T-helper 2 cell treated with Interferon-gamma antibody and Interleukin-4, amounts not matched to agents 5 μg/mL and 100 μg/mL, for 36 hours (primary cell): ENCODE data around the gene CSPG4.
"Not testable (repeated sequence)": the region's sequence is repeated elsewhere in the genome, so short reads cannot be mapped to it uniquely, and the experiment has no call there.

Source experiments
- DNase-seq: peaks from one replicate; pipeline ENCODE4 v3.0.0; 2021; ENCODE audit warnings: low spot score
- H3K27ac Mint-ChIP-seq: one replicate; pipeline ENCODE4 v1.8.0; 2021; ENCODE audit warnings: mild to moderate bottlenecking, mixed read lengths
- H3K27me3 Mint-ChIP-seq: one replicate; pipeline ENCODE4 v1.8.0; 2021; ENCODE audit warnings: low read depth, mixed read lengths
- H3K36me3 Mint-ChIP-seq: one replicate; pipeline ENCODE4 v1.8.0; 2021; ENCODE audit warnings: low read depth, mixed read lengths
- H3K4me1 Mint-ChIP-seq: one replicate; pipeline ENCODE4 v1.8.0; 2021; ENCODE audit warnings: low read depth, mixed read lengths
- H3K4me3 Mint-ChIP-seq: one replicate; pipeline ENCODE4 v1.8.0; 2022; ENCODE audit warnings: mild to moderate bottlenecking, moderate library complexity, mixed read lengths
- H3K9me3 Mint-ChIP-seq: one replicate; pipeline ENCODE4 v1.8.0; 2021; ENCODE audit warnings: mixed read lengths

Gene CSPG4

DNA sequence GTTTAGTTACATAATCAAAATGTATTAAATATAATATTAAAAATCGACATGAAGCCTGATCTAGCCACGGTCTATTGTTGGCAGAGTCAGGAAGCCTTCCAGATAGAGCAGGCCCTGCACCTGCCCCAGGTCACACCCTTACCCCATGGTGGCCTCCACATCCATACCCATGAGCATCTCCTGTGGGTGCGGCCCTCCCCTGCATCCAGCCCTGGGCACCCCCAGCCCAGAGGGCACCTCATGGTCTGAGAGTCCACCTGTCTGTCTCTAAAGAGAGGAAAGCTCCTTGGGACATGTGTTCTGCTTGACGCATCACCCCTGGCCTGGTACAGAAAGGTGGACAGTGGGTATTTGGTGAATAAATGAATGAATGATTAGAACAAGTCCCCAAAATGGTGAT, 37.2 kb upstream of the CSPG4 start:
- DNase-seq = no peak
- peaks cover 27% of the 10 kb centered on the region for H3K27me3 Mint-ChIP-seq
- peaks cover 8% of the 10 kb centered on the region for H3K4me1 Mint-ChIP-seq
- H3K4me3 Mint-ChIP-seq = no peak overlapping the region
- no peaks in the 10 kb centered on the region for H3K9me3 Mint-ChIP-seq
- H3K36me3 Mint-ChIP-seq = no peaks in the 10 kb centered on the region
- H3K27ac Mint-ChIP-seq = no peak overlapping the region

DNA sequence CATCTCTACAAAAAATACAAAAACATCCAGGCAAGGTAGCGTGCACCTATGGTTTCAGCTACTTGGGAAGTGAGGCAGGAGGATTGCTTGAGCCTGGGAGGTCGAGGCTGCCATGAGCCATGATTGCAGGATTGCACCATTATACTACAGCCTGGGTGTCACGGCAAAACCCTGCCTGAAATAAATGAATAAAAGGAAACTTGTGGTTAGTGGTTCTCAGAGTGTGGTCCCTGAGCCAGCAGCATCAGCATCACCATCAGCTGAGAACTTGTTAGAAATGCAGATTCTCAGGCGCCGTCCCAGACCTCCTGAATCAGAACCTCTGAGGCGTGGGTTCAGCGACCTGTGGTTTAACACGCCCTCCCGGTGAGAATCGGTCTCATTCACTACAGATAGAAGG, 36.2 kb upstream of the CSPG4 start:
- H3K27me3 Mint-ChIP-seq = peaks cover 27% of the 10 kb centered on the region
- not testable (repeated sequence) for H3K27ac Mint-ChIP-seq, H3K4me1 Mint-ChIP-seq, H3K9me3 Mint-ChIP-seq, H3K36me3 Mint-ChIP-seq
- peak; percentile 34 for DNase-seq
- peak overlapping the region; percentile 0 for H3K4me3 Mint-ChIP-seq

DNA sequence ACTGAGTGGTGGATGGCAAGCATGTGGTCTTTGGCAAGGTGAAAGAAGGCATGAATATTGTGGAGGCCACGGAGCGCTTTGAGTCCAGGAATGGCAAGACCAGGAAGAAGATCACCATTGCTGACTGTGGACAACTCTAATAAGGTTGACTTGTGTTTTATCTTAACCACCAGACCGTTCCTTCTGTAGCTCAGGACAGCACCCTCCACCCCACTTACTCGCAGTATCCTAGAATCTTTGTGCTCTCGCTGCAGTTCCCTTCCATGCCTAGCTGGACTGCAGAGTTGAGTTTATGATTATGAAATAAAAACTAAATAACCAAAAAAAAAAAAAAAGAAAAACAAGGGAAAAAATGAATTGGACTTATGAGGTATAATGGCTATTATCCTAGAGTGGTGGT, 34.5 kb upstream of the CSPG4 start:
- peaks cover 35% of the 10 kb centered on the region for H3K27me3 Mint-ChIP-seq
- H3K4me1 Mint-ChIP-seq, H3K9me3 Mint-ChIP-seq, H3K27ac Mint-ChIP-seq, DNase-seq, H3K36me3 Mint-ChIP-seq, H3K4me3 Mint-ChIP-seq: not testable (repeated sequence)

DNA sequence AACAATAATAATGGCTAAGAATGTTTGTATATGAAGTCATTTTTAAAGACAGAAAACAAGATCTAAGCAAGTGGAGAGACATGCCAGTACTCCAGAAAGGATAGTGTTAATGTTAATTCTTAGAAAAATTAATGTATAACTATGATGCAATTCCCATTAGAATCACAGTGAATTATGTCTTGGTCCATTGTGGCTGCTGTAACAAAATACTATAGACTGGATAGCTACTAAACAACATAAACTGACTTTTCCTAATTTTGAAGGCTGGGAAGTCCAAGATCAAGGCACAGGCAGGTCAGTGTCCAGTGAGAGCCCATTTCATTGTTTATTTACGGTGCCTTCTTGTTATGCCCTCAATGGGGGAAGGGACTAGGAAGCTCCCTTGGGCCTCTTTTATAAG, 32.7 kb upstream of the CSPG4 start:
- Mint-ChIP-seq H3K27ac (no peak overlapping the region), H3K4me3 (no peak overlapping the region), H3K4me1 (peaks cover 8% of the 10 kb centered on the region), H3K9me3 (no peaks in the 10 kb centered on the region), H3K36me3 (no peaks in the 10 kb centered on the region), H3K27me3 (peaks cover 46% of the 10 kb centered on the region)
- no peak for DNase-seq

DNA sequence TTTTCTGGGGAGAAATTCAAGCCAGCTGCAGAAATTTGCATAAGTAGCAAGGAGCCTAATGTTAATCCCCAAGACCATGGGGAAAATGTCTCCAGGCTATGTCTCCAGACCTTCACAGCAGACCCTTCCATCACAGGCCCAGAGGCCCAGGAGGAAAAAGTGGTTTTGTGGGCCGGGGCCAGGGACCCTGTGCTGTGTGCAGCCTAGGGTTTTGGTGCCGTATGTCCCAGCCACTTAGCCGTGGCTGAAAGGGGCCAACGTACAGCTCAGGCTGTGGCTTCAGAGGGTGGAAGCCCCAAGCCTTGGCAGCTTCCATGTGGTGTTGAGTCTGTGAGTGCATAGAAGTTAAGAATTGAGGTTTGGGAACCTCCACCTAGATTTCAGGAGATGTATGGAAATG, 29.7 kb upstream of the CSPG4 start:
- H3K27me3 Mint-ChIP-seq = peaks cover 53% of the 10 kb centered on the region
- H3K27ac Mint-ChIP-seq, H3K4me1 Mint-ChIP-seq, H3K36me3 Mint-ChIP-seq, H3K4me3 Mint-ChIP-seq, H3K9me3 Mint-ChIP-seq, DNase-seq: not testable (repeated sequence)

DNA sequence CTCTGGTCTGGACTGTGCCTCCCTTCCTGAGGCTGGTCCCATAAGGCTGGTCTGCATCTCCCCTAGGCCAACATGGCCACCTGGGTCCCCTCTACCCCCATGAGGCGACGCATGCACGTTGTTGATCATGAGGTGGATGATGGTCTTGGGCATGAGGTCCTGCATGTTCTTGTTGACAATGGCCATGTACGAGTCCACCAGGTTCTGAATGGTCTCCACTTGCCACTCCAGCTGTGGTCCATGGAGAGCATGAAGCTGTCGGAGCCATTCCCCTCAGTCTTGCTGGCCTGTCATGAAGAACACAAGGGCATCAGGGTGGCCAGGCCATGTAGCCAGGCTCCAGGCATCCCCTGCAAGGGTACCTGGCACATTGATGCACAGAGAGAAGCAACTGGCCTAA, 27.1 kb upstream of the CSPG4 start:
- Mint-ChIP-seq H3K4me1 (peaks cover 8% of the 10 kb centered on the region), H3K9me3 (no peaks in the 10 kb centered on the region), H3K4me3 (peak overlapping the region; percentile 60), H3K36me3 (no peaks in the 10 kb centered on the region), H3K27ac (no peak overlapping the region), H3K27me3 (peaks cover 35% of the 10 kb centered on the region)
- DNase-seq = no peak

DNA sequence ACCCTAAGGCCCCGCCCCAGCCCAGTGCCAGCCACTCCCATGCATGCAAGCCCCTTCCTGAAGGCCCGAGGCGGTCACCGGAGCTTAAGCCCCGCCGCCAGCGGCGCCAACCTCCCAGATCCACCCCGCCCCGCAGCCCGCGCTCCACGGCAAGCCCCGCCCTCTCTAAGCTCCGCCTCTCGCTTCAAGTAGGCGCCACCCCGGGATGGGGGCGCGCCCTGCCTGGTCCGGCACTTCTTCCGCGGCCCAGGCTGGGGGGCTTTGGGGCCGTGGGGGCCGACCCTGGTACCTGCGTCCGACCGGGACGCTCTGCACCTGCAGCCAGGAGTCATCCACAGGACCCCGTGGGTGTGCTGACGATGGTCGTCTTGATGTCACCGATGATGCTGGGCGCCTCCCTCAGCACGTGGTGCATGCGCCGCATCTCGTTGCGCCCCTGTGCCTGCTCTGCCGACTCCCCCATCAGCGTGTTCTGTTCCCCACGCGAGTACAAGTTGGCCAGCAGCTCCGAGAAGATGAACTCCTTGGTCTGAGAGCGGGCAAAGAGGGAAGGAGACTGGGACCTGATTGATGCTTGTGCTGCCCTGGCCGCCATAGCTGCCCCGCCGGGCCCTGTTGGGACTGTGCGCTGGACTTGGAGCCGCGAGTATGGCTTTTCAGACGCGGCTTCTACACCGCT, 26.1 kb upstream of the CSPG4 start:
- H3K27me3 Mint-ChIP-seq = peaks cover 35% of the 10 kb centered on the region

DNA sequence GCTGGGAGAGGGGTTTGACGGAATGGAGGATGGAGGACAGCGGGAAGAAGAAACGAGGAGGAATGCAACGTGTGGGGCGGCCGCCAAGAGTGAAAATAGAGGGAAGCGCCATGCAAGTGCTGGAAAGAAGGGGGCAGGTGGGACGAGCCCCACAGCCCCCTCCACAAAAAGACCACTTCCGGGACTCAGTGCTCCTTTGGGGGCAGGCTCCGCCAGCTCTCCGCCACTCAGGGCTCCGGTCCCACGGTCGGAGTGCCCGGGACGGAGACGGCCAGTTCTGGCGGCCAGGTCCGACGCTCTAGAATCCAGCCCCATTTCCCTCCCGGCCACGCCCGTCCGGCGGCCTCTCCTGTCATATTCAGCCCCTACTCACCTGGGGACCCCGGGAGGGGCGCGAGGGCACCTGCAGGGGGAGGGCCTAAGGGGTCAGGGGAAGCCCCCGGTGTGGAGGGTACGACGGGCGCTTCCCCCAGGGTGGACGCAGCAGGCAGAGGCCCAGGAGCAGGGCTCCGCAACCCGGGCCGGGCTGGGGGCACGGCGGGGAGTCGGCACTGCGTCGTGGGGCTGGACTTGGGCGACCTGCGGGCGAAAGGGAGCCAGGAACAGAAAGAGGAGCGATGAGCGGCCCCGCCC, 25.5 kb upstream of the CSPG4 start:
- Mint-ChIP-seq H3K36me3 (no peaks in the 10 kb centered on the region), H3K4me1 (peaks cover 8% of the 10 kb centered on the region), H3K4me3 (peak overlapping the region; percentile 85), H3K9me3 (no peaks in the 10 kb centered on the region), H3K27me3 (peaks cover 30% of the 10 kb centered on the region), H3K27ac (no peak overlapping the region)
- no peak for DNase-seq

More for the DNA sequence above, 26.1 kb upstream of the CSPG4 start:
- Mint-ChIP-seq H3K27ac (peak overlapping the region; percentile 45), H3K4me1 (peaks cover 8% of the 10 kb centered on the region), H3K36me3 (no peaks in the 10 kb centered on the region), H3K4me3 (peak overlapping the region; percentile 85), H3K9me3 (no peaks in the 10 kb centered on the region)
- peak; percentile 89 for DNase-seq

DNA sequence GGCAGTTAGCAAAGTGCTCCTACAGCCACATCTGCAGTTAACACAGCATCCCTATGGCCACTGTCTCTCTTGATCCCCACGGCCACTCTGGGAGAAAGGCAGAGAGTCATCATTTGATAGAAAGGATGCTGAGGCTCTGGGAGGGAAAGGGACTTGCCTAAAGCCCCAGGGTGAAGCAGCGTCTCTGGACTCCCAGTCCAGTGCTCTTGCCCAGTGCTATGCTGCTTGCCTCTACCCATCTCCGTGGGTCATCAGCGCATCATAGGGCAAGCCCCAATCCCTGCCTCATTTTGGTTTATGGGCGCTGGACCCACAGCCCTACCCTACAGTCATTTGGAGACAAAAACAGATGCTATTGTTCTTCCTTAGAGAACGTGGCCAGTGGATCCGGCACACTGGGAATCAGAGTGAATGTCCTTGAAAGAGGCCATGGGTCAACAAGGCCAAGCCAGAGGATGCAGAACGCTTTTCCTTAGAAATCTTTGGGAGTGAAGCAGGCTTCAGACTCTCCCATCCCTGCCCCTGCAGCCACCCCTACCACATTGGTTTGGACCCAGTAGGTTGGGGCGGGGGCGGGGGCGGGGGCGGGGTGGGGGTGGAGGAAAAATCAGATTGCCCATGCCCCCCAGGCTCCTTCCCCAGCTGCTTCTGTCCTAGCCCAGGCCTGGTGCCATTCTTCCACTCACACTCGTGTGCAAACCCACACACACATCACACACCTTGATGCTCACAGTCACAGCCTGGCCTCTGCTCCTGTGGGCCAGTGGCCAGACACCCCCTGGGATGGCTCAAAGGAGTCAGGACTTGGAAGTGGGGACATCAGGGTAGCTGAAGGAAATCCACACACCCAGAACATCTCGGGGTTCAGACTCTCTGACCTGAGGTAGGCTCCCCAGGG, 24.7 kb upstream of the CSPG4 start:
- H3K4me1 Mint-ChIP-seq, H3K27ac Mint-ChIP-seq, DNase-seq, H3K36me3 Mint-ChIP-seq, H3K9me3 Mint-ChIP-seq: not testable (repeated sequence)
- Mint-ChIP-seq H3K4me3 (peak overlapping the region; percentile 85), H3K27me3 (peaks cover 27% of the 10 kb centered on the region)

DNA sequence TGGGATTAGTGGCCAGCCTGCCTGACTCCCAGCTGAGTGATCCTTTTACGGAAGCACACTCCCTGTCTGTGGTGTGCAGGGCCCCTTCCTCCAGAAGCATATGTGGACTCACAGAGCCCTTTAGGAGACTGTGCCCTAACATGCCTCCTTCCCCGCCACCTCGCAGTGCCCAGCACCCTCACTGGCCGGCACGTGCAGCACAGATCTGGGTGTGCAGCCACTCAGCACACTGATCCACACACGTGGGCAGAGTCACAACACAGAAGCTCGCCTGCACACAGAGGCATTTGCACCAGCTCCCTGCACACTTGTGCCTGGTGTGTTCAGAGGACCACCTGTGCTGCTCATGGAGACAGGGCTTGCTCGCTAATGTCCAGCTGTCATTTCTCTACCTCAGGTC, 23.6 kb upstream of the CSPG4 start:
- peaks cover 24% of the 10 kb centered on the region for H3K27me3 Mint-ChIP-seq
- H3K36me3 Mint-ChIP-seq = no peaks in the 10 kb centered on the region
- no peak for DNase-seq
- H3K4me1 Mint-ChIP-seq = peaks cover 14% of the 10 kb centered on the region
- H3K4me3 Mint-ChIP-seq = no peak overlapping the region
- H3K9me3 Mint-ChIP-seq = no peaks in the 10 kb centered on the region
- no peak overlapping the region for H3K27ac Mint-ChIP-seq

DNA sequence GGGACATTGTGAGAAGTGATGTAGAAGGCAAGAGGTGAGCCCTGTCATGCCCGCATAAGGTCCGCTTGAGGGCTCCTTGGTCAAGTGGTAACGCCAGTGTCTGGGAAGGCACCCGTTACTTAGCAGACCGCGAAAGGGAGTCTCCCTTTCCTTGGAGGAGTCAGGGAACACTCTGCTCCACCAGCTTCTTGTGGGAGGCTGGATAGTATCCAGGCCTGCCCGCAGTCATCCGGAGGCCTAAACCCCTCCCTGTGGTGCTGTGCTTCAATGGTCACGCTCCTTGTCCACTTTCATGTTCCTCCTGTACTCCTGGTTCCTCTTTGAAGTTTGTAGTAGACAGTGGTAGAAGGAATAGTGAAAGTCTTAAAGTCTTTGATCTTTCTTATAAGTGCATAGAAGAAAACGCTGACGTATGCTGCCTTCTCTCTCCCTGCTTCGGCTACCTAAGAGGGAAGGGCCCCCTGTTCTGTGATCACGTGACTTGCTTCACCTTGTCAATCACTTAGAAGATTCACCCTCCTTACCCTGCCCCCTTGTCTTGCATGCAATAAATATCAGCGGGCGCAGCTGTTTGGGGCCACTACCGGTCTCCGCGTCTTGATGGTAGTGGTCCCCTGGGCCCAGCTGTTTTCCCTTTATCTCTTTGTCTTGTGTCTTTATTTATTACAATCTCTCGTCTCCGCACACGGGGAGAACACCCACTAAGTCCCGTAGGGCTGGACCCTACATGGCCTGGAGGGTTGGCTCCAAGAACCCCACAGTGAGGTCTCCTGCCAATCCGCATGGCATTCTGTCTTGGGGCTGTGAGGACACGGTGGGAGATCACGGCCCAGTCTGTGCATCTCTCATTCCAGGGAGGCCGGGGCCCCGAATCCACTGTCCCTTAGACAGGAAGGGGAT, 22.5 kb upstream of the CSPG4 start:
- H3K36me3 Mint-ChIP-seq, H3K27ac Mint-ChIP-seq, H3K4me3 Mint-ChIP-seq, DNase-seq, H3K9me3 Mint-ChIP-seq: not testable (repeated sequence)
- peaks cover 14% of the 10 kb centered on the region for H3K4me1 Mint-ChIP-seq
- peaks cover 19% of the 10 kb centered on the region for H3K27me3 Mint-ChIP-seq

DNA sequence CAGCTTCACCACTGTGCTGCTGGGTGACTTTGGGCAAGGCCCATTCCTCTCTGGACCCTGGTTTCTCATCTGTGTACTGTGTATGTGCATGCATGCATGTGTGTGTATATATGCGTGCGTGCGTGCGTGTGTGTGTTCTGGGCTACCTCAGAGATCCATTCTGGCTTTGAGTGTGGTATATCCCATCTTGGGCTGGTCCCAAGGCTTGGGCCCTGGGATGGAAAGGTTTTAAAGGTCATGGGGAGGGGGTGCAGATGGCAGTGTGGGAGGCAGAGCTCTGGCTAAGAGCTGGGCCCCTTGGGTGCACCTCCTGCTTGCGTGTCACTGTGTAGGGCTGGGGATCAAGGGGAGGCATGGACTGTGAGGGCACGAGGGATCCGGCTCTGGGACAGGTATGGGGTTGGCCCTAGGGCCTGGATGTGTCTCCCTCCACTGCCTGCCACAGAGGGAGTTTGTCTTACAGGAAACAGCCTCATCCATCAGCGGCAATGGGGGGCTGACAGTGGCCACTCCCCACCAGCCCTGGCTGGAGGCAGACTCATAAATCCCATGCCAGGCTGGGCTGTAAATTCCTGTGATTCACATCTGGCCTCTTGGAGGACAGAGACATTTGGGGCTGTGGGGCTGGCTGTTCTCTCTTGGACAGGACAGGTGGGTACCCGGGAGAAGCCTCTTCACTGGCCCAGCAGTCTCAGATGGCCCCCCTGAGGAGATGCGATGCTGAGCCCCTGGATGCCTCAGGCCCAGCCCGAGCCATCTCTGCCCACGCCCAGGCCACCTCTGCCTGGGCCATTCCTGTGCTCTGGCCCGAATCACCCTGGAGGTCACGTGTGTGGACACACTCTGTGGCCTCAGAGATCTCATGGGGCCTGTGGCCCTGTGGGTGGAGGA, 21.4 kb upstream of the CSPG4 start:
- H3K27ac Mint-ChIP-seq = no peak overlapping the region
- peaks cover 10% of the 10 kb centered on the region for H3K4me1 Mint-ChIP-seq
- H3K36me3 Mint-ChIP-seq = no peaks in the 10 kb centered on the region
- no peak overlapping the region for H3K4me3 Mint-ChIP-seq
- H3K27me3 Mint-ChIP-seq = peaks cover 13% of the 10 kb centered on the region
- H3K9me3 Mint-ChIP-seq = no peaks in the 10 kb centered on the region
- no peak for DNase-seq
